Measurements from ENCODE around the gene METTL15. TPM values are rescaled to one million over a fixed set of nuclear protein-coding genes. Genes with fewer than 3 reads are reported as not detected.
"Not testable (repeated sequence)": the region's sequence is repeated elsewhere in the genome, so short reads cannot be mapped to it uniquely, and the experiment has no call there.

METTL15 gene
- total RNA-seq, 1 donor from 2014 or later = 11.3 TPM

DNA sequence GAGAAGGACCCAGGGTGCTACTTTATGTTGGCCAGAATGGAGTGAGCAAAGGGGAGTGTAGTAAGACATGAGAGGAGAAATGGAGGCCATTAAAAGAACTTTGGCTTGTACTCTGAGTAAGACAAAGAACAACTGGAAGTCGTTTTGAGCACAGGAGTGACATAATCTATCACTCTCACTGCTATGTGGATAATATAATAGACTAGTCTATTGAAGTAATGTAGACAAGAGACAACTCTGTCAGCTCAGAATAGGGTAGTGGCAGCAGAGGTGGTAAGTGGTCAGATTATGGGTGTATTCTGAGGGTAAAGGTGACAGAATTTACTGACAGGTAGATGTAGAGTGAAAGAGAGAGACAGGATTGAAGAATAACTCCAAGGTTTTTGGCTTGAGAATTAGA lies 8.5 kb upstream of the METTL15 start:
- DNase-seq (ENCODE audit: low read depth) (no peak), FAIRE-seq (no peak)
- Histone ChIP-seq H3K36me3 (ENCODE audit: control insufficient read depth, insufficient read depth, low read length) (no peaks in the 10 kb centered on the region), H3K27me3 (ENCODE audit: control insufficient read depth, insufficient read depth, low read length) (no peaks in the 10 kb centered on the region), H3K4me3 (ENCODE audit: low read depth, low read length) (no peak overlapping the region)
- TF ChIP-seq, protein P1, sequence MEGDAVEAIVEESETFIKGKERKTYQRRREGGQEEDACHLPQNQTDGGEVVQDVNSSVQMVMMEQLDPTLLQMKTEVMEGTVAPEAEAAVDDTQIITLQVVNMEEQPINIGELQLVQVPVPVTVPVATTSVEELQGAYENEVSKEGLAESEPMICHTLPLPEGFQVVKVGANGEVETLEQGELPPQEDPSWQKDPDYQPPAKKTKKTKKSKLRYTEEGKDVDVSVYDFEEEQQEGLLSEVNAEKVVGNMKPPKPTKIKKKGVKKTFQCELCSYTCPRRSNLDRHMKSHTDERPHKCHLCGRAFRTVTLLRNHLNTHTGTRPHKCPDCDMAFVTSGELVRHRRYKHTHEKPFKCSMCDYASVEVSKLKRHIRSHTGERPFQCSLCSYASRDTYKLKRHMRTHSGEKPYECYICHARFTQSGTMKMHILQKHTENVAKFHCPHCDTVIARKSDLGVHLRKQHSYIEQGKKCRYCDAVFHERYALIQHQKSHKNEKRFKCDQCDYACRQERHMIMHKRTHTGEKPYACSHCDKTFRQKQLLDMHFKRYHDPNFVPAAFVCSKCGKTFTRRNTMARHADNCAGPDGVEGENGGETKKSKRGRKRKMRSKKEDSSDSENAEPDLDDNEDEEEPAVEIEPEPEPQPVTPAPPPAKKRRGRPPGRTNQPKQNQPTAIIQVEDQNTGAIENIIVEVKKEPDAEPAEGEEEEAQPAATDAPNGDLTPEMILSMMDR (IDR thresholded peaks at IDR 0.05; ENCODE audit: insufficient read depth, low read length, severe bottlenecking) = no peak

DNA sequence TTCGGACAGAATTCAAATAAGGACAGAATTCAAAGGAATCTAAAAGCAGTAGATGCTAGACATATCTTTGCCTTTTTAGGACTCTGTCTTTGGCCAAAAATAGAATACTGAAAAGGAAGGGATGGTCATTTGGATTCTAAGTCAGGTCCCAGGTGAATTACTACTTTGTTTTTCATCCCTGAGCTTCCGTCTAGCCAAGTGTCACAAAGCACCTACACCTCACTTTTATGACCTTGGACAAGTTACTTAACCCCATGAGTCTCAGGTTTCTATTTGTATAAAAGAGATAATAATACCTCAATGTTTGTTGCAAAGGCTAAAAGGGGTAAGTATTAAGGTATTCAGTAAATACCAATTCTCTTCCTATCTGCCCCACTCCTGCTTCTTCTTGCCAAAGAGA lies 7.5 kb upstream of the METTL15 start:
- no peaks in the 10 kb centered on the region for H3K27me3 ChIP-seq (ENCODE audit: control insufficient read depth, insufficient read depth, low read length)
- DNase-seq (ENCODE audit: low read depth) = no peak
- no peaks in the 10 kb centered on the region for H3K36me3 ChIP-seq (ENCODE audit: control insufficient read depth, insufficient read depth, low read length)
- TF ChIP-seq, protein P1 (IDR thresholded peaks at IDR 0.05; ENCODE audit: insufficient read depth, low read length, severe bottlenecking) = no peak
- H3K4me3 ChIP-seq (ENCODE audit: low read depth, low read length) = no peak overlapping the region
- no peak for FAIRE-seq

DNA sequence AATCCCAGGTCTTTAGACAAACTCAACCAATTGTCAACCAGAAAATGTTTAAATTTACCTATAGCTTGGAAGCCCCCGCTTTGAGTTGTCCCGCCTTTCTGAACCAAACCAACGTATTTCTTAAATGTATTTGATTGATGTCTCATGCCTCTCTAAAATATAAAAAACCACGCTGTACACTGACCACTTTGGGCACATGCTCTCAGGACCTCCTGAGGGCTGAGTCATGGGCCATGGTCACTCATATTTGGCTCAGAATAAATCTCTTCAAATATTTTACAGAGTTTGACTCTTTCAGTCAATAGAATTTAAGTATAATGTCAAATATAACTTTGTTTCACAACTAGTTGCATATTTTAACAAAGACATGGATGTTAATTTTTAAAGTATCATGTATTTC lies 5.9 kb upstream of the METTL15 start:
- not testable (repeated sequence) for DNase-seq (ENCODE audit: low read depth); H3K4me3 ChIP-seq (ENCODE audit: low read depth, low read length); H3K27me3 ChIP-seq (ENCODE audit: control insufficient read depth, insufficient read depth, low read length); FAIRE-seq; H3K36me3 ChIP-seq (ENCODE audit: control insufficient read depth, insufficient read depth, low read length)

DNA sequence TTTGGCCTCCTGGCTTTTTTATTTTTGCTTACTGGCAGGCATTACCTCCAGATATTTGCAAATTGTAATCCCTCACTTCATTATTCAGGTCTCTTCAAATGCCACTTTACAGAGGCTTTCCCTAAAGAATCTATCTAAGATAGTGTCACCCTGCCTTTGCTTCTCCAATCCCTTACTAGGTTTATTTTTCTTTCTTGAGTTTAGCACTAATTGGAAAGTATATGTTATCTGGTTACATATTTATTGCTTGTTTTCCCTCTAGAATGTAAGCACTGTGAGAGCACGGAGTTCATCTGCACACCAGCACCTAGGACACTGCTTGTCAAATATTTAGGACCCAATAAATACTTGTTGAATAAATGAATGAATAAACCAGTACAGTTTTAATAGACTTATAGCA lies 3.8 kb upstream of the METTL15 start:
- TF ChIP-seq, protein P1 (IDR thresholded peaks at IDR 0.05; ENCODE audit: insufficient read depth, low read length, severe bottlenecking) = no peak
- H3K36me3 ChIP-seq (ENCODE audit: control insufficient read depth, insufficient read depth, low read length) = no peaks in the 10 kb centered on the region
- H3K27me3 ChIP-seq (ENCODE audit: control insufficient read depth, insufficient read depth, low read length) = no peaks in the 10 kb centered on the region
- no peak for FAIRE-seq
- DNase-seq (ENCODE audit: low read depth) = no peak
- no peak overlapping the region for H3K4me3 ChIP-seq (ENCODE audit: low read depth, low read length)

DNA sequence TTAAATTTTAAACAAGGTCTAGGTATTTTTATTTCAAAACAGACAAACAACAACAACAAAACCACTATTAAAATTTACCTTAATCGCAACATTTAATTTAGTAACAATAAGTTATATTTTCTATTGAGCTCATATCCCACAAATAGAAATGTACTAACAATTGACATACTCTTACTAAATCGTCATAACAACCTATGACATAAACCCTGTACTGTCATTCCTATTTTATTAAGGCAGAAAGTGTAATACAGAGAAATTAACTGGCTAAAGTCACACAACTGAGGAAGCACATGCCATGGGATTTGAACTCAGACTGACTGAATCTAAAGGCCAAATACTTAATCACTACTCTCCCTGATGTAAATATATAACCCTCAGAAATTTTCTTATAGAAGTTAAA lies 3.2 kb upstream of the METTL15 start:
- DNase-seq (ENCODE audit: low read depth) (no peak), FAIRE-seq (no peak)
- no peaks in the 10 kb centered on the region for H3K27me3 ChIP-seq (ENCODE audit: control insufficient read depth, insufficient read depth, low read length)
- no peaks in the 10 kb centered on the region for H3K36me3 ChIP-seq (ENCODE audit: control insufficient read depth, insufficient read depth, low read length)
- H3K4me3 ChIP-seq (ENCODE audit: low read depth, low read length) = no peak overlapping the region
- TF ChIP-seq, protein P1 (IDR thresholded peaks at IDR 0.05; ENCODE audit: insufficient read depth, low read length, severe bottlenecking) = no peak

DNA sequence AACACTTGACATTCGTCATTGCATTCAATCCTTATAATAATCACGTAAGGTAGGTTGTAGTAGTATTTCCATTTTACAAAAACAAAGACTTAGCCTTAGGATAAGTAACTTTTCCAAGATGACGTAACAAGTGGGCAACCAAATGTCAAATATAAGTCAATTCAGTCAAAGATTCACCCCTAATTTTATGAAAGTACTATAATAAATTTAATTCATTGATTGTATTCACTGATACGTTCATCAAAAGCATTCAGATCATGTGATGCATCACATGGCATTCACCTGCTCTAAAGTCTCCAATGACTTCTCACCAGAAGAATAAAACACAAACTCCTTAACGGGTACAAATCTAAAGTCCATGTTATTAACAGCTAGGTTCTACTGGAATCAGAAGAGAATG lies 2.3 kb upstream of the METTL15 start:
- no peaks in the 10 kb centered on the region for H3K27me3 ChIP-seq (ENCODE audit: control insufficient read depth, insufficient read depth, low read length)
- no peak overlapping the region for H3K4me3 ChIP-seq (ENCODE audit: low read depth, low read length)
- FAIRE-seq (no peak), DNase-seq (ENCODE audit: low read depth) (no peak)
- no peaks in the 10 kb centered on the region for H3K36me3 ChIP-seq (ENCODE audit: control insufficient read depth, insufficient read depth, low read length)
- TF ChIP-seq, protein P1 (IDR thresholded peaks at IDR 0.05; ENCODE audit: insufficient read depth, low read length, severe bottlenecking) = no peak

Data from bronchial epithelial cell (primary cell).